A673 (cell line): ENCODE measurements around the gene BTBD2. TPM values are rescaled to one million over a fixed set of nuclear protein-coding genes. Genes with fewer than 3 reads are reported as not detected.

Experiments
- BruUV-seq: library from RNA; stranded (reverse); fragments of 400-500 nt; replicated peaks from 2 replicates; lab custom pipeline; 2021; lab: Mats Ljungman, UMichigan
- CTCF ChIA-PET: fragments of 300-600 bp; sonication (Branson Sonifier 250); formaldehyde crosslinking; loops from one replicate; lab custom pipeline; 2022; ENCODE audit warnings: antibody characterized with exemption; lab: Charles Lee
- POLR2A ChIA-PET: fragments of 300-600 bp; sonication (Branson Sonifier 250); formaldehyde crosslinking; loops from one replicate; lab custom pipeline; 2022; ENCODE audit warnings: antibody characterized with exemption; ENCODE audit not compliant: low non-redundant PET; lab: Charles Lee
- DNase-seq: peaks from one replicate; pipeline ENCODE4 v3.0.0-alpha.2; 2015; ENCODE audit warnings: low spot score
- H3K27ac ChIP-seq: fragments of 200-600 bp; sonication (generic); 2 replicates; pipeline ENCODE4 v1.5.1; 2016; ENCODE audit warnings: mixed run types, low read depth, mild to moderate bottlenecking, mixed read lengths, antibody characterized with exemption, low read length; ENCODE audit not compliant: poor library complexity, severe bottlenecking
- H3K27me3 ChIP-seq: fragments of 200-600 bp; sonication (generic); replicated peaks from 2 replicates; pipeline ENCODE4 v1.6.1; 2017; ENCODE audit warnings: mixed run types, low read depth, mild to moderate bottlenecking, mixed read lengths, antibody characterized with exemption, low read length; ENCODE audit not compliant: insufficient read depth, poor library complexity
- H3K36me3 ChIP-seq: fragments of 200-600 bp; sonication (generic); 2 replicates; pipeline ENCODE4 v1.6.1; 2016; ENCODE audit warnings: mixed run types, mild to moderate bottlenecking, mixed read lengths, antibody characterized with exemption, low read length; ENCODE audit not compliant: insufficient read depth, poor library complexity, severe bottlenecking
- H3K4me1 ChIP-seq: fragments of 200-600 bp; sonication (generic); 2 replicates; pipeline ENCODE4 v1.6.1; 2017; ENCODE audit warnings: mixed run types, mild to moderate bottlenecking, mixed read lengths, antibody characterized with exemption, low read length; ENCODE audit not compliant: insufficient read depth, poor library complexity, severe bottlenecking
- H3K4me3 ChIP-seq: fragments of 200-600 bp; sonication (generic); 2 replicates; pipeline ENCODE4 v1.5.1; 2016; ENCODE audit warnings: low read depth, mixed run types, mild to moderate bottlenecking, mixed read lengths, low read length; ENCODE audit not compliant: poor library complexity, severe bottlenecking
- H3K9me3 ChIP-seq: fragments of 200-600 bp; sonication (generic); 2 replicates; pipeline ENCODE4 v1.6.1; 2016; ENCODE audit warnings: mixed run types, low read depth, mild to moderate bottlenecking, mixed read lengths, antibody characterized with exemption, low read length; ENCODE audit not compliant: poor library complexity, severe bottlenecking
- EZH2 ChIP-seq: fragments of 200-600 bp; sonication (generic); IDR thresholded peaks from 2 replicates; pipeline ENCODE4 v1.6.1; 2017; ENCODE audit warnings: borderline replicate concordance, low read depth, mild to moderate bottlenecking, mixed read lengths, antibody characterized with exemption, low read length; ENCODE audit not compliant: poor library complexity, severe bottlenecking
- intact Hi-C: fragments of 100-400 bp; cut with micrococcal nuclease; formaldehyde crosslinking; loops from one replicate; pipeline ENCODE4 v1.10.0; 2022; ENCODE audit not compliant: unreplicated experiment
- total RNA-seq: library from RNA; stranded (reverse); gene quantifications from 2 replicates; pipeline ENCODE4 v1.2.3, GENCODE V29; 2021
- TF ChIP-seq, protein P1 (sequence below): fragments of 300-800, 200-600 bp; sonication (generic); conservative IDR thresholded peaks from 2 replicates; pipeline ENCODE4 v1.5.1; 2017; ENCODE audit warnings: low read depth, mild to moderate bottlenecking, antibody characterized with exemption, low read length, moderate library complexity, mixed read lengths

BTBD2 gene
- total RNA-seq, 1 experiment from 2014 or later: 91.7 TPM

DNA sequence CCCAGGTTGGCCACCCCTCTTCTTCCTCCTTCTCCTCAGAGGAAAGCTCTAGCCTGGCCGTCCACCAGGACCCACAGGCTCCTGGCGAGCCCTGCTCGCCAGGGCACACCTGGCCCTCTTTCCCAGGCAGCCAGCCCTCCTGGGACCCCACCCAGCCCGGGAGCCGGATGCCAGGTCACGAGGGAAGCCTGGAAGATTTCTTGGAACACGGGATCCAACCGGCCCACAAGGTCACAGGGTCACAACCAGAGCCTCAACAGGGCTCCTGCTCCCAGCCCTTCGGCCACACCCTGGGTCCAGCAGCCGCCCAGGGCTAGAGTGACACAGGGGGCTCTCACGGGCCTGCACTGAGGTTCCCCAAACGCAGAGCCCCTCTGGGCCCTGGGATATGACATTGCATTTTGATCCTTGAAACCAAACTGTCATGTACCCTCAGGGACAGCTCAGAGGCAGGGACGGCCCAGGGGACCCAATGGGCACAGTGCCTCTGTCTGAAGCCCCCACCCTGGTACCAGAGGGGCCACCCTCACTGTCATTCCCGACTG, 30.1 kb upstream of the BTBD2 start:
- intact Hi-C loops: no loop called here
- Histone ChIP-seq H3K27me3 (no peaks in the 10 kb centered on the region), H3K4me1 (peaks cover 35% of the 10 kb centered on the region), H3K9me3 (no peaks in the 10 kb centered on the region), H3K27ac (peak overlapping the region; percentile 47), H3K4me3 (no peak overlapping the region), H3K36me3 (peaks cover 23% of the 10 kb centered on the region)
- BruUV-seq: no TSS peak
- ChIA-PET CTCF (no interaction called here), POLR2A (no interaction called here)
- TF ChIP-seq, protein P1, sequence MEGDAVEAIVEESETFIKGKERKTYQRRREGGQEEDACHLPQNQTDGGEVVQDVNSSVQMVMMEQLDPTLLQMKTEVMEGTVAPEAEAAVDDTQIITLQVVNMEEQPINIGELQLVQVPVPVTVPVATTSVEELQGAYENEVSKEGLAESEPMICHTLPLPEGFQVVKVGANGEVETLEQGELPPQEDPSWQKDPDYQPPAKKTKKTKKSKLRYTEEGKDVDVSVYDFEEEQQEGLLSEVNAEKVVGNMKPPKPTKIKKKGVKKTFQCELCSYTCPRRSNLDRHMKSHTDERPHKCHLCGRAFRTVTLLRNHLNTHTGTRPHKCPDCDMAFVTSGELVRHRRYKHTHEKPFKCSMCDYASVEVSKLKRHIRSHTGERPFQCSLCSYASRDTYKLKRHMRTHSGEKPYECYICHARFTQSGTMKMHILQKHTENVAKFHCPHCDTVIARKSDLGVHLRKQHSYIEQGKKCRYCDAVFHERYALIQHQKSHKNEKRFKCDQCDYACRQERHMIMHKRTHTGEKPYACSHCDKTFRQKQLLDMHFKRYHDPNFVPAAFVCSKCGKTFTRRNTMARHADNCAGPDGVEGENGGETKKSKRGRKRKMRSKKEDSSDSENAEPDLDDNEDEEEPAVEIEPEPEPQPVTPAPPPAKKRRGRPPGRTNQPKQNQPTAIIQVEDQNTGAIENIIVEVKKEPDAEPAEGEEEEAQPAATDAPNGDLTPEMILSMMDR: no peak
- no peak for TF ChIP-seq EZH2
- DNase-seq: no peak

DNA sequence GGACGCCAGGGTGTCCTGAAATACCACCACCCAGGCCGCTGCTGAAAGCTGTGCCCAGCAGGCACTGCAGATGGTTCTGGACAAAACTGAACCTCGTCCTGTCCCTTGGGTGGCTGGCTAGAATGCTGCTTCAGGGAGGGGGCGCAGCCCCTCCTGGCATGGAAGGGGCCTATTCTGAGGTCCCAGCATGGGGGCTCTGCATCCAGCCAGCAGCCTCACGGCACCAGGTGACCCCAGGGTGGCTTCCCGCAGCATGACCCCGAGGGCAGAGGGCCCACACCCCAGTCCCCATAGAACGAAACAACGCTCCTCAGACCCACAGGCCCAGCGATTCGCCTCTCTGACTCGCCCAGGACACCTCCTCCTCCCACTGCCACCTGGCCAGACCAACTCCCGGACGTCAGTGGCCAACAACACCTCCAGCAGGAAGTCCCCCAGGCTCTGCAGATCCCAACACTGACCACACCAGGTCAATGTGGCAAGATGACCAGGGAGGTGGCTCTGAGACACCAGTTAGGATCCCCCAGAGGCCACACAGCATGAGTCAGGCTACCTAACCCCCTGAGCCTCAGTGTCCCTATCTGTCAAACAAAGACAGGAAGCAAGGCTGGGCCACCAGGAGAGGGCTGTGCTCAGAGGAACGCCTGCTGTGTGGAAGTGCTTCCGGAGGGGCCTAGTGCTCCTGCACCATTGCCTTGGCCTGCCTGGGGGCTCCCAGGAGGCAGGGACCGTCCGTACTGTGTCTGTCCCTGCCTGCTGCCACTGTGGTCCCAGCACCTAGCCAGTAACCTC, 29.4 kb upstream of the BTBD2 start:
- no peak for DNase-seq
- no peaks in the 10 kb centered on the region for H3K9me3 ChIP-seq
- TF ChIP-seq EZH2: no peak
- TF ChIP-seq, protein P1: no peak
- H3K36me3 ChIP-seq: peaks cover 29% of the 10 kb centered on the region
- POLR2A ChIA-PET: no interaction called here
- H3K27ac ChIP-seq: peak overlapping the region; percentile 47
- H3K27me3 ChIP-seq: no peaks in the 10 kb centered on the region
- intact Hi-C loops: no loop called here
- H3K4me1 ChIP-seq: peaks cover 38% of the 10 kb centered on the region
- H3K4me3 ChIP-seq: no peak overlapping the region
- CTCF ChIA-PET: no interaction called here
- BruUV-seq: no TSS peak

DNA sequence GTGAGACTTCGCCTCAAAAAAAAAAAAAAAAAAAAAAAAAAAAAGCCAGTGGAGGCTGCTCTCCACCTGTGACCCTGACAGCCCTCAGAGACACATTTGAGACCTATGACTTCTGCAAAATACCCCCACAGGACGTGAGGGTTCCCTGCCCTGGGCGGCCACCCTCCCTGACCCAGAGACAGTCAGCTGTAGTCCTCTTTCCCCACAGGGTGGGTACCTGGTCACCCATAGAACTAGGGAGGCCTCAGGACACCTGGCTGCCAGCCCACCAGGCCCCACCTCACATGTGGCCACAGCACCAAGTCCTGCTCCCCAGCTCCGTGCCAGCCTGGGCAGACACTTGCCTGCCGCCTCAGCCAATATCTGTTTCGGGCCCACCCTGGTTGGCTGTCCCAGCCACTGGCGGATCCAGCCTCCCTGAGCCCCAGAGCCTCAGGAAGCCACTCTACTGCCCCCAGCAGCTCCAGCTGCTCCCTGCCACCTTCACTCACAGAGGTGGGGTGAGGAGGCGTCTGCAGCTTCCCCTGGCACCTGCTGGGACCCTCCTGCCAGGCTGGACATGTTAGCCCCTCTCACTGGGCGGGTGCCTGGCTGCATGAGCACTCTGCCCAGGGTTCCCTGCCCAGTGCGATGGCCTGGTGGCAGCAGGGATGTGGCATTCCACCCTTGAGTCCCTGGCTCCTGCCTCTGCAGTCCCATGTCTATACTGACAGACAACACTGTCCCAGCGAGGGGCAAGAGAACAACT, 28.6 kb upstream of the BTBD2 start:
- ChIA-PET CTCF (no interaction called here), POLR2A (interaction anchor here (0.6 kb wide), 1 partner anchor 8 kb away, joined by 5 read pairs; no protein-coding TSS in a partner anchor)
- TF ChIP-seq, protein P1: peak; percentile 16; the same call in 1 of the 2 replicates
- no peak for TF ChIP-seq EZH2
- intact Hi-C loops: no loop called here
- Histone ChIP-seq H3K4me3 (no peak overlapping the region), H3K27me3 (no peaks in the 10 kb centered on the region), H3K4me1 (peaks cover 31% of the 10 kb centered on the region), H3K27ac (peak overlapping the region; percentile 34), H3K9me3 (no peaks in the 10 kb centered on the region), H3K36me3 (peaks cover 37% of the 10 kb centered on the region)
- no TSS peak for BruUV-seq
- DNase-seq: no peak
